PC-3 (cell line): ENCODE data around the gene PRPH.

Experiments
- EZH2 ChIP-seq: fragments of 300-600 bp; sonication (generic); IDR thresholded peaks from one replicate; pipeline ENCODE4 v1.6.1; 2017; ENCODE audit warnings: antibody characterized with exemption, mild to moderate bottlenecking, low read length; ENCODE audit not compliant: unreplicated experiment
- EZH2phosphoT487 ChIP-seq: fragments of 300-600 bp; sonication (generic); IDR thresholded peaks from 2 replicates; pipeline ENCODE4 v1.6.1; 2018; ENCODE audit warnings: mild to moderate bottlenecking, antibody characterized with exemption, low read length, borderline replicate concordance
- TF ChIP-seq, protein P1 (sequence below): fragments of 300-600 bp; sonication (generic); conservative IDR thresholded peaks from 2 replicates; pipeline ENCODE4 v1.5.1; 2017; ENCODE audit warnings: antibody characterized with exemption, low read depth, mild to moderate bottlenecking, low read length

DNA sequence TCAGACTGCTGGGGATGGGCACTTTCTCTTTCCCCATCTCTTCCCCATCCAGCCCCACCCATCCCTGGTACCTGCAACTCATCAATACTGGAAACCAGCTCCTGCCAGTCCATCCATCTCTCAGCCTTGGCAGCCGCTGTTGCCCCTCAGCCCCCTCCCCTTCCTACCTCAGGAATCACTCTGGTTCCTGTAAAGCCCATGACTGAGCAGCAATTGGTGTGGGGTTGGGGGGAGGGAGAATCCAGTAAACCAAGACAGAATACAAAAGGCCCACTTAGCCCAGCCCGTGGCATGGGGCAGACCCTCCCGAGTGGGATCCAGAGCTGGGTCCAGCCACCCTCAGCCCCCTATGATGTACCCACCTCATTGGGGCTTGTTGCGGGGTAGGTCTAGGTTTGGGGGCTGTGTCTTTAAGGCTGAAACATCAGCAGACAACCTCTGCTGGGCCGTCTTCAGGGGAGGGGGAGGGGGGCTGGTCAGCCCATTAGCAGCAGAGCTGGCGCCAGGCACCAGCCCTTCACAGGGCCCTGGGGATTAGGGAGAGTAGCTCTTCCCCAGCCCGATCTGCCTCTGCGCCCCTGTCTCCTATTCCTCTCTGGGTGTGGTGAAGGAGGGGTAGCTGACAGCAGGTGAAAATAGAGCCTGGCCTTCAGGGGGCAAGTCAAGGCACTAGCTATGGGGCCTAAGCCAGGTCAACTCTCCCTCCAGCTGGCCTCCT is 702 bp upstream of the PRPH start:
- TF ChIP-seq, protein P1, sequence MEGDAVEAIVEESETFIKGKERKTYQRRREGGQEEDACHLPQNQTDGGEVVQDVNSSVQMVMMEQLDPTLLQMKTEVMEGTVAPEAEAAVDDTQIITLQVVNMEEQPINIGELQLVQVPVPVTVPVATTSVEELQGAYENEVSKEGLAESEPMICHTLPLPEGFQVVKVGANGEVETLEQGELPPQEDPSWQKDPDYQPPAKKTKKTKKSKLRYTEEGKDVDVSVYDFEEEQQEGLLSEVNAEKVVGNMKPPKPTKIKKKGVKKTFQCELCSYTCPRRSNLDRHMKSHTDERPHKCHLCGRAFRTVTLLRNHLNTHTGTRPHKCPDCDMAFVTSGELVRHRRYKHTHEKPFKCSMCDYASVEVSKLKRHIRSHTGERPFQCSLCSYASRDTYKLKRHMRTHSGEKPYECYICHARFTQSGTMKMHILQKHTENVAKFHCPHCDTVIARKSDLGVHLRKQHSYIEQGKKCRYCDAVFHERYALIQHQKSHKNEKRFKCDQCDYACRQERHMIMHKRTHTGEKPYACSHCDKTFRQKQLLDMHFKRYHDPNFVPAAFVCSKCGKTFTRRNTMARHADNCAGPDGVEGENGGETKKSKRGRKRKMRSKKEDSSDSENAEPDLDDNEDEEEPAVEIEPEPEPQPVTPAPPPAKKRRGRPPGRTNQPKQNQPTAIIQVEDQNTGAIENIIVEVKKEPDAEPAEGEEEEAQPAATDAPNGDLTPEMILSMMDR = no peak
- no peak for TF ChIP-seq EZH2
- TF ChIP-seq EZH2phosphoT487 = no peak
